Measurements from ENCODE around the gene ENO1. TPM values are rescaled to one million over a fixed set of nuclear protein-coding genes. Genes with fewer than 3 reads are reported as not detected.
A peak's percentile ranks its signal among the peaks of the same experiment; 100 is the strongest.

The ENO1 gene
- total and polyA plus RNA-seq, 9 of the 15 experiments (the other 6 are each of a cell fraction or from before 2014, with no cell fraction given), result 2,249 to 7,472 (median 2,868) TPM

GRCh38 chr1:8814865-8815264 lies 63.6 kb downstream of the ENO1 start (continued):
- TF ChIP-seq TAF9B (IDR thresholded peaks at IDR 0.05; ENCODE audit: partially characterized antibody) (no peak), MYC (IDR thresholded peaks at IDR 0.05; ENCODE audit: low read depth, low read length) (0 out of 2 replicates have a peak, but pooled peaks have one; percentile 39), MYC (CRISPR knock-in tag; IDR thresholded peaks at IDR 0.05; ENCODE audit: borderline replicate concordance, low read depth) (no peak), MTF1 (CRISPR knock-in tag; IDR thresholded peaks at IDR 0.05; ENCODE audit: borderline replicate concordance) (no peak), ARID3A (IDR thresholded peaks at IDR 0.05; ENCODE audit: borderline replicate concordance, low read depth, low read length) (peak; percentile 66; the same call in 1 of the 2 replicates), MGA (IDR thresholded peaks at IDR 0.05) (no peak), ZNF77 (CRISPR knock-in tag; IDR thresholded peaks at IDR 0.05) (no peak), MBD2 (IDR thresholded peaks at IDR 0.05; ENCODE audit: borderline replicate concordance, low read depth) (no peak), TRIM25 (IDR thresholded peaks at IDR 0.05; ENCODE audit: borderline replicate concordance) (no peak), SP1 (CRISPR knock-in tag; IDR thresholded peaks at IDR 0.05) (no peak), ZNF224 (CRISPR knock-in tag; IDR thresholded peaks at IDR 0.05) (no peak), ETV1 (tag; conservative IDR thresholded peaks at IDR 0.05; ENCODE audit: low read depth) (no peak; the same call in 1 of the 2 replicates), ZKSCAN1 (IDR thresholded peaks at IDR 0.05; ENCODE audit: low read depth, low read length) (no peak), ZSCAN32 (CRISPR knock-in tag; IDR thresholded peaks at IDR 0.05) (no peak), MCM7 (IDR thresholded peaks at IDR 0.05) (no peak; a peak in 1 of 4 replicates)
